CD4-positive, alpha-beta T cell treated with Interleukin-21 for 1 hour (primary cell): Measurements from ENCODE around the gene HSD17B14.
"Not testable (repeated sequence)": the region's sequence is repeated elsewhere in the genome, so short reads cannot be mapped to it uniquely, and the experiment has no call there.

ENCODE experiments used
- DNase-seq: peaks from one replicate; pipeline ENCODE4 v3.0.0-alpha.2; 2020

HSD17B14 gene

GRCh38 chr19:48795685-48796070, 40.6 kb downstream of the HSD17B14 start:
- no peak for DNase-seq

- DNase-seq: peak; percentile 92
Observed at GRCh38 chr19:48795055-48795684, 41.1 kb downstream of the HSD17B14 start.

- no peak for DNase-seq
Observed at GRCh38 chr19:48794291-48794690, 42.0 kb downstream of the HSD17B14 start.

GRCh38 chr19:48793271-48793670, 43.0 kb downstream of the HSD17B14 start:
- no peak for DNase-seq

- DNase-seq: not testable (repeated sequence)
Observed at GRCh38 chr19:48787331-48787730, 49.0 kb downstream of the HSD17B14 start.

GRCh38 chr19:48786422-48786821, 49.9 kb downstream of the HSD17B14 start:
- not testable (repeated sequence) for DNase-seq

- DNase-seq: no peak
Observed at GRCh38 chr19:48784527-48784926, 51.8 kb downstream of the HSD17B14 start.

GRCh38 chr19:48780631-48781391, 55.5 kb downstream of the HSD17B14 start:
- peak; percentile 9 for DNase-seq

GRCh38 chr19:48779636-48780035, 56.7 kb downstream of the HSD17B14 start:
- no peak for DNase-seq

GRCh38 chr19:48777720-48778119, 58.6 kb downstream of the HSD17B14 start:
- DNase-seq: no peak

GRCh38 chr19:48777139-48777538, 59.2 kb downstream of the HSD17B14 start:
- no peak for DNase-seq

GRCh38 chr19:48772503-48772953, 63.8 kb downstream of the HSD17B14 start:
- DNase-seq: no peak

GRCh38 chr19:48770734-48771472, 65.4 kb downstream of the HSD17B14 start:
- no peak for DNase-seq

- DNase-seq: no peak
Observed at GRCh38 chr19:48770266-48770665, 66.0 kb downstream of the HSD17B14 start.

GRCh38 chr19:48768994-48769713, 67.1 kb downstream of the HSD17B14 start:
- DNase-seq: no peak

- DNase-seq: not testable (repeated sequence)
Observed at GRCh38 chr19:48768171-48768753, 68.0 kb downstream of the HSD17B14 start.

GRCh38 chr19:48765816-48766215, 70.5 kb downstream of the HSD17B14 start:
- not testable (repeated sequence) for DNase-seq
